Mesothelial cell of epicardium (in vitro differentiated cells): Measurements from ENCODE around the gene FAM124B. TPM values are rescaled to one million over a fixed set of nuclear protein-coding genes. Genes with fewer than 3 reads are reported as not detected.

ENCODE experiments used
- DNase-seq, 2 experiments: peaks; one replicate each; pipeline ENCODE4 v3.0.0; 2021; ENCODE audit warnings: low spot score in 2 of 2; ENCODE audit not compliant: unreplicated experiment in 2 of 2
- H3K27ac Mint-ChIP-seq: 2 replicates; pipeline ENCODE4 v1.8.0; 2021; ENCODE audit warnings: mixed read lengths
- H3K27me3 Mint-ChIP-seq: 2 replicates; pipeline ENCODE4 v1.8.0; 2021; ENCODE audit warnings: low read depth, mixed read lengths
- H3K36me3 Mint-ChIP-seq: 2 replicates; pipeline ENCODE4 v1.8.0; 2021; ENCODE audit warnings: mixed read lengths
- H3K4me1 Mint-ChIP-seq: 2 replicates; pipeline ENCODE4 v1.8.0; 2021; ENCODE audit warnings: mixed read lengths
- H3K4me3 Mint-ChIP-seq: 2 replicates; pipeline ENCODE4 v1.8.0; 2021; ENCODE audit warnings: mild to moderate bottlenecking, moderate library complexity, mixed read lengths
- H3K9me3 Mint-ChIP-seq: 2 replicates; pipeline ENCODE4 v1.8.0; 2021; ENCODE audit warnings: mixed read lengths
- total RNA-seq: library from RNA; stranded (reverse); gene quantifications from 3 replicates; pipeline ENCODE4 v1.2.1, GENCODE V29; 2021
- TF ChIP-seq, protein P1 (sequence below): fragments of 200-600 bp; sonication (generic); IDR thresholded peaks from one replicate; pipeline ENCODE4 v1.5.0; 2021; ENCODE audit warnings: antibody characterized with exemption; ENCODE audit not compliant: unreplicated experiment

The FAM124B gene
- total RNA-seq, 1 donor from 2014 or later: not detected

DNA sequence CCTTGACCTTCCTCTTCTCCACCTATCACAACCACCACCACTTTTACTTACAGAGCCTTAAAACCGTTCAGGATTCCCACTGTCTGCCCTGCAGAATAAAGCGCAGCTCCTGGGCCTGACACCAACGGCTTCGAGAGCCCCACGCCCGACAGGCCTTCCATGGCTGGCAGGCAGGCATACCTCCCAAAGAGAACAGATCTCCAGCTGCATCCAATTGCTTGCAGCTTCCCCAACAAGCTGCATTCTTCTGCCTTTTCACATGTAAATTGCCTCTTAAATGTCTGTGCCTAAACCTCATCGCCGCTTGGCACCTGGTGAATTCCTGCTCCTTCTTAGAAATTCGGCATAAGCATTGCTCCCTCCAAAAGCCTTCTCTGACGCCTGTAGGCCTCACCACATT is 31.5 kb upstream of the FAM124B start:
- TF ChIP-seq, protein P1, sequence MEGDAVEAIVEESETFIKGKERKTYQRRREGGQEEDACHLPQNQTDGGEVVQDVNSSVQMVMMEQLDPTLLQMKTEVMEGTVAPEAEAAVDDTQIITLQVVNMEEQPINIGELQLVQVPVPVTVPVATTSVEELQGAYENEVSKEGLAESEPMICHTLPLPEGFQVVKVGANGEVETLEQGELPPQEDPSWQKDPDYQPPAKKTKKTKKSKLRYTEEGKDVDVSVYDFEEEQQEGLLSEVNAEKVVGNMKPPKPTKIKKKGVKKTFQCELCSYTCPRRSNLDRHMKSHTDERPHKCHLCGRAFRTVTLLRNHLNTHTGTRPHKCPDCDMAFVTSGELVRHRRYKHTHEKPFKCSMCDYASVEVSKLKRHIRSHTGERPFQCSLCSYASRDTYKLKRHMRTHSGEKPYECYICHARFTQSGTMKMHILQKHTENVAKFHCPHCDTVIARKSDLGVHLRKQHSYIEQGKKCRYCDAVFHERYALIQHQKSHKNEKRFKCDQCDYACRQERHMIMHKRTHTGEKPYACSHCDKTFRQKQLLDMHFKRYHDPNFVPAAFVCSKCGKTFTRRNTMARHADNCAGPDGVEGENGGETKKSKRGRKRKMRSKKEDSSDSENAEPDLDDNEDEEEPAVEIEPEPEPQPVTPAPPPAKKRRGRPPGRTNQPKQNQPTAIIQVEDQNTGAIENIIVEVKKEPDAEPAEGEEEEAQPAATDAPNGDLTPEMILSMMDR: no peak
- H3K27me3 Mint-ChIP-seq: no peaks in the 10 kb centered on the region
- H3K4me1 Mint-ChIP-seq: no peaks in the 10 kb centered on the region
- H3K9me3 Mint-ChIP-seq: peaks cover 19% of the 10 kb centered on the region
- no peak overlapping the region for H3K27ac Mint-ChIP-seq
- no peak for DNase-seq
- no peak overlapping the region for H3K4me3 Mint-ChIP-seq
- no peaks in the 10 kb centered on the region for H3K36me3 Mint-ChIP-seq

DNA sequence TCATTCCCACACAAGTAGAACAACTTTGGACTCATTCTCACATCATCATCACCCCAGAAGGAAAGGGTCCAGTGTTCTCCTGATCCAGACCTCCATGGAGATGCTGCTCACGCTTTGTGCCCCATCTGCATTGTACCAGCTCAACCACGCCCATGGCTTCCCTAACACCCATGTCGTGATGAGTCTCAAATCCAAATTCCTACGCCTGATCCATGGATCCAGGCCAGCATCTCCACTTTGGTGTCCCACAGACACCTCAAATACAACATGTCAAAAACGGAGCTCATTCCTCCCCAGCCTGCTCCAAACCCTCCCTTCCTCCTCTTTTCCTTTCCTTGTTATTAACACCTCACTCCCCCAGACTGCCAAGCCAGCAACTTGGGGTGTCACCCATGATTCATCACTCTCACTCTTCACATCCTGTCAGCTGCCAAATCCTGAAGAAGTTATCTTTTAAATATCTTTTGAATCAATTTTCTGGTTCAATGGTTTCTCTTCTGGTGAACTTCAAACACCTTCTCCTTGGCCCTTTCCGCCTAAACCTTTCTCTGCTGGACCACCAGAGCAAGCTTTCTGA is 30.2 kb upstream of the FAM124B start:
- DNase-seq: no peak
- TF ChIP-seq, protein P1: no peak
- Mint-ChIP-seq H3K36me3 (no peaks in the 10 kb centered on the region), H3K4me1 (no peaks in the 10 kb centered on the region), H3K9me3 (peaks cover 11% of the 10 kb centered on the region), H3K27me3 (no peaks in the 10 kb centered on the region), H3K4me3 (no peak overlapping the region), H3K27ac (no peak overlapping the region)

DNA sequence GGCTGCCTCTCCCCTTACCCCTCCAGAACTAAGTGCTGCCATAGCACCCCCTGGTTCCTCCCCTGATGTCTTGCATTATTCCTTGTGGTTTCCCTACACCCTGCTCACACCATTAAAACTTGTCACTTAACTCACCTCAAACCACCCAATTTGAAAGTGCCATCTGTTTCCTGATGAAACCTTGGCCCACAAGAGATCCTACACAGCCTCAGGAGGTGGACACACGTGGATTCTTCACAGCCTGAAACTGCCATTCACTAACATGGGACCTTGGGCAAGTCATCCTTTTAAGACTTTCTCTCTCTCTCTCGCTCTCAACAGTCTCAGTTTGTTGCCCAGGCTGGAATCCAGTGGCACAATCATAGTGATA is 27.5 kb upstream of the FAM124B start:
- Mint-ChIP-seq H3K4me1 (no peaks in the 10 kb centered on the region), H3K27ac (no peak overlapping the region), H3K4me3 (no peak overlapping the region), H3K9me3 (peaks cover 21% of the 10 kb centered on the region), H3K27me3 (no peaks in the 10 kb centered on the region), H3K36me3 (no peaks in the 10 kb centered on the region)
- TF ChIP-seq, protein P1: no peak
- no peak for DNase-seq

DNA sequence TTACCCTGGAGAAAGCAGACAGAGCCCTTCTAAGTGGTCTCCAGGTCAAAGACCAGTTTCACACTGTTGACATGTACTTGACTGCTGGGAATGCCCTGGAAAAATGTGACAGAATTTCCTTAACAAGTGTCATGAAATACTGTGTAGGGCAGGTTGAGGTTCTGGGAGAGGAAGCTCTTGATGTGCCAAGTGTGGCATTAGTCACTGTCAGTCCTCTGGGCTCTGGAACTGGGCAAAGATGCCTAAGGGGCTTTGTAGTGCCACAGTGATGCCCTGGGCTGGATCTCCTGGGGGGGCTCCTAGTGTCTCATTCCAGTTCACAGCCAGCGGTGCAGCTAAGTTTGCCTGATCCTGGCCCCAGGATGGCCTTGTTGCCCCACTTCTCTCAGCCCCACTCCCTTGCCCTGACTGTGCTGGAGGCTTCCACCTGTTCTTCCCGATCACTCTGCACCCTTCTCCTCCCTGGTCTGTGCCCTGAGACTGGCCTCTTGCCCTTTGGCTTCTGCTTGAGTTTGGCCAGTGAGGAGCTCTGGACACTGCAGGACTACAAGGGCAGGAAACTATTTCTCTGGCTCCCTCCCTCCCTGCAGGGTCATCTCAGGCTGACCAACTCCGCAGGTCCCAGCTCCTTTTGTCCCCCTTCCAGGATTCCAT is 27.0 kb upstream of the FAM124B start:
- no peaks in the 10 kb centered on the region for H3K27me3 Mint-ChIP-seq
- no peaks in the 10 kb centered on the region for H3K4me1 Mint-ChIP-seq
- DNase-seq: no peak
- TF ChIP-seq, protein P1: no peak
- no peak overlapping the region for H3K27ac Mint-ChIP-seq
- H3K36me3 Mint-ChIP-seq: no peaks in the 10 kb centered on the region
- H3K4me3 Mint-ChIP-seq: no peak overlapping the region
- H3K9me3 Mint-ChIP-seq: peaks cover 24% of the 10 kb centered on the region

DNA sequence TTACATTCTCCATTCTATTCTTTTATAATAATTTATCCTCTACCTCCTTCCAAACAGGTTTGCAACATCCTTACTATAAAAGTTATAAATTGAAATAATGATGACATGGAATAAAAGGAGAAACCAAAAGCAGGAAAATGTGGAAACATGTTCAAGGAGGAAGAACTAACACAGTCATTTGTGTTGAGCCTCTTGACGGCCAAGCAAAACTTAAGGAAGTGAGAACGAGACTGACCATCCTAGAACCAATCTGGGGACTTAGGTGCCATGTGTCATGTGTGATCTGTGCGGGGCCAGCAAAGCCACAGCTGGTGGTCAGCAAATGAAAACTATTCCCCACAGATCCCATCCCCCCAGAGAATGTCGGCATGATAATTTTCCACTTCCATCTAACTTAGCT is 25.6 kb upstream of the FAM124B start:
- no peak overlapping the region for H3K4me3 Mint-ChIP-seq

More for the DNA sequence above, 25.6 kb upstream of the FAM124B start:
- no peak overlapping the region for H3K27ac Mint-ChIP-seq
- H3K9me3 Mint-ChIP-seq: peaks cover 27% of the 10 kb centered on the region
- TF ChIP-seq, protein P1: no peak
- no peak for DNase-seq
- no peaks in the 10 kb centered on the region for H3K36me3 Mint-ChIP-seq
- H3K27me3 Mint-ChIP-seq: no peaks in the 10 kb centered on the region
- H3K4me1 Mint-ChIP-seq: no peaks in the 10 kb centered on the region
